Erythroblast (primary cell): ENCODE measurements around the gene B3GNT9.
A peak's percentile ranks its signal among the peaks of the same experiment; 100 is the strongest.

ENCODE experiments used
- DNase-seq, 2 experiments: peaks; one replicate each; lab custom pipeline; 2025; lab: John Stamatoyannopoulos, UW
- GATA1 ChIP-seq: IDR thresholded peaks from 2 replicates; pipeline ENCODE4 v1.6.1; 2011; ENCODE audit warnings: low read depth, mild to moderate bottlenecking, control low read depth, low read length, moderate library complexity
- POLR2A ChIP-seq: IDR thresholded peaks from 2 replicates; pipeline ENCODE4 v1.6.1; 2011; ENCODE audit warnings: mild to moderate bottlenecking, low read length

Gene B3GNT9

GRCh38 chr16:67157892-67158635 lies 7.3 kb upstream of the B3GNT9 start:
- no peak for TF ChIP-seq GATA1
- no peak for TF ChIP-seq POLR2A
- DNase-seq, result no peak

GRCh38 chr16:67157106-67157748 lies 6.4 kb upstream of the B3GNT9 start:
- no peak for DNase-seq
- no peak for TF ChIP-seq GATA1
- TF ChIP-seq POLR2A, result no peak

- DNase-seq, result no peak
- TF ChIP-seq GATA1 (no peak), POLR2A (no peak)
Observed at GRCh38 chr16:67156143-67156844, 5.5 kb upstream of the B3GNT9 start.

GRCh38 chr16:67155295-67156142 lies 4.7 kb upstream of the B3GNT9 start:
- DNase-seq, result peak; percentile 80 to 89
- TF ChIP-seq POLR2A, result no peak
- TF ChIP-seq GATA1, result no peak

- no peak for DNase-seq
- no peak for TF ChIP-seq GATA1
- no peak for TF ChIP-seq POLR2A
Observed at GRCh38 chr16:67154578-67155294, 3.9 kb upstream of the B3GNT9 start.

GRCh38 chr16:67151431-67152097 lies 766 bp upstream of the B3GNT9 start:
- no peak for TF ChIP-seq POLR2A
- no peak for TF ChIP-seq GATA1
- peak in 1 of 2 experiments; percentile 19 for DNase-seq

- TF ChIP-seq POLR2A, result no peak
- no peak for TF ChIP-seq GATA1
- peak; percentile 64 to 69 for DNase-seq
Observed at GRCh38 chr16:67150047-67150832, 558 bp downstream of the B3GNT9 start.

GRCh38 chr16:67149276-67150046 lies 1.3 kb downstream of the B3GNT9 start:
- TF ChIP-seq GATA1 (no peak), POLR2A (no peak)
- no peak for DNase-seq

- DNase-seq, result no peak
Observed at GRCh38 chr16:67148656-67149275, 2.0 kb downstream of the B3GNT9 start.

GRCh38 chr16:67148221-67148620 lies 2.6 kb downstream of the B3GNT9 start:
- no peak for TF ChIP-seq POLR2A
- TF ChIP-seq GATA1, result no peak
- DNase-seq, result no peak

More at GRCh38 chr16:67148656-67149275, 2.0 kb downstream of the B3GNT9 start:
- no peak for TF ChIP-seq POLR2A
- no peak for TF ChIP-seq GATA1
